Upper lobe of left lung (tissue), 6 donors: ENCODE measurements around the gene IFI27. TPM values are rescaled to one million over a fixed set of nuclear protein-coding genes. Genes with fewer than 3 reads are reported as not detected.

Experiments used
- ATAC-seq, 2 donors: fragments of 200-7000 bp; cut with Tn5 transposase; one replicate each; pipeline ENCODE4 v1.9.1; 2022; ENCODE audit warnings: mild to moderate bottlenecking in 2 of 2, moderate library complexity in 2 of 2; ENCODE audit not compliant: low FRiP score in 2 of 2
- DNase-seq, 2 donors: peaks; one replicate each; pipeline ENCODE4 v3.0.0-alpha.2; 2019 to 2020
- H3K27ac ChIP-seq, 4 donors: fragments of 200-600 bp; sonication (generic); one replicate each; pipeline ENCODE4 v1.5.1; 2016 to 2019
- H3K27me3 ChIP-seq, 4 donors: fragments of 200-600 bp; sonication (generic); one replicate each; pipeline ENCODE4 v1.5.1; 2017 to 2019
- H3K36me3 ChIP-seq, 4 donors: fragments of 200-600 bp; sonication (generic); one replicate each; pipeline ENCODE4 v1.5.1; 2016 to 2019
- H3K4me1 ChIP-seq, 4 donors: fragments of 200-600 bp; sonication (generic); one replicate each; pipeline ENCODE4 v1.5.1; 2018 to 2019
- H3K4me3 ChIP-seq, 4 donors: fragments of 200-600 bp; sonication (generic); one replicate each; pipeline ENCODE4 v1.5.1; 2017 to 2019; ENCODE audit warnings: mild to moderate bottlenecking in 2 of 4, moderate library complexity in 1 of 4
- H3K9me3 ChIP-seq, 4 donors: fragments of 200-600 bp; sonication (generic); one replicate each; pipeline ENCODE4 v1.5.1; 2018 to 2019
- CTCF ChIP-seq, 6 experiments: fragments of 450-650 bp in 4 of 6; fragments of 200-600 bp in 2 of 6; sonication (generic) in 2 of 6; IDR thresholded peaks; one replicate each; pipeline ENCODE4 v1.5.1; 2016 to 2019; ENCODE audit warnings: antibody characterized with exemption in 6 of 6
- EP300 ChIP-seq, 4 donors: sonication (generic); formaldehyde crosslinking; IDR thresholded peaks; one replicate each; pipeline ENCODE4 v1.5.1; 2017; ENCODE audit warnings: antibody characterized with exemption in 4 of 4, control low read depth in 2 of 4
- POLR2A ChIP-seq, 4 donors: fragments of 450-650 bp; IDR thresholded peaks; one replicate each; pipeline ENCODE4 v1.5.1; 2016 to 2017; ENCODE audit warnings: antibody characterized with exemption in 4 of 4, mild to moderate bottlenecking in 2 of 4
- POLR2AphosphoS5 ChIP-seq, 2 donors: sonication (generic); formaldehyde crosslinking; IDR thresholded peaks; one replicate each; pipeline ENCODE4 v1.5.1; 2017; ENCODE audit warnings: antibody characterized with exemption in 2 of 2
- WGBS, 2 donors: methylation state at CpG; one replicate each; pipeline ENCODE4 v1.1.5; 2017 to 2018; 5-methylcytosine and 5-hydroxymethylcytosine counted together
- total RNA-seq, 6 donors: library from RNA; depleted of rRNA in 4 of 6; stranded (reverse); fragments of >200 nt in 4 of 6; gene quantifications; one replicate each; pipeline versions ENCODE4 v1.1.0 to v1.2.1, GENCODE V29; 2016 to 2021
- donor health status: DM: no; HTN: no; CAD: no; lungs with moderate emphysema.
- donor health status: DM: no; HTN: yes; CAD: no; lungs with severe emphysema.

Gene IFI27
- total RNA-seq, 6 donors from 2014 or later: 210 to 729 (median 328) TPM

GRCh38 chr14:94113073-94113472 lies 2.5 kb downstream of the IFI27 start:
- Histone ChIP-seq H3K9me3 (no peaks in the 10 kb centered on the region), H3K4me1 (peaks cover 22 to 35% (median 24%) of the 10 kb centered on the region in 4 donors), H3K36me3 (peaks cover 0 to 11% (median 4%) of the 10 kb centered on the region in 4 donors), H3K27me3 (no peaks in the 10 kb centered on the region), H3K27ac (peak overlapping the region; percentile 85 to 93 (median 88)), H3K4me3 (peak overlapping the region in 3 of 4 donors; percentile 42 to 58 (median 54))
- TF ChIP-seq POLR2AphosphoS5 (IDR thresholded peaks at IDR 0.05) (no peak), EP300 (IDR thresholded peaks at IDR 0.05) (no peak), CTCF (IDR thresholded peaks at IDR 0.05) (no peak), POLR2A (IDR thresholded peaks at IDR 0.05) (no peak)
- no peak for ATAC-seq
- DNase-seq: no peak
- WGBS, 2 donors: 61 to 65% methylated on average over 7 of the region's 7 CpGs

DNA sequence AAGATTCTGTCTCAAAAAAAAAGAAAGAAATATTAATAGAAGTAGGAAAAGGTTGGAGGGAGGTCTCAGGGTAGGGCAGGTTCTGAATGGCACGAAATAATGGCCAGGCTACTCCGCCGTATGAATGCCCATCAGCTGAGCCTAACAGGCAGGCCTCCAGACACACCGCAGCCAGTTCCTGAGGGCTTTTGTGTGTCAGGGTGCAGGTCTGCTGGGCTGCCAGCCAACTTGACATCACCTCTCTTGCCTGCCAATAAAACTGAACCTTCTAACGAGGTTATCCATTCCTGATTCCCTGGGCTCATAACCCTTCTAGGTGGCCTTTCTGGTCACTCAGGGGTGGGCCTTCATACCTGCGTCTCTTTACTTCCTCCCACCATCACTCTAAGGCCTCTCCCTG lies 3.0 kb downstream of the IFI27 start:
- H3K27ac ChIP-seq: peak overlapping the region; percentile 85 to 93 (median 88)
- TF ChIP-seq CTCF (IDR thresholded peaks at IDR 0.05) (no peak), POLR2AphosphoS5 (IDR thresholded peaks at IDR 0.05) (no peak), EP300 (IDR thresholded peaks at IDR 0.05) (no peak), POLR2A (IDR thresholded peaks at IDR 0.05) (no peak)
- ATAC-seq (no peak), DNase-seq (no peak)
- no peaks in the 10 kb centered on the region for H3K27me3 ChIP-seq
- no peaks in the 10 kb centered on the region for H3K9me3 ChIP-seq
- 56 to 62% methylated on average over 6 of the region's 6 CpGs for WGBS, 2 donors
- peaks cover 0 to 11% (median 4%) of the 10 kb centered on the region in 4 donors for H3K36me3 ChIP-seq
- peaks cover 22 to 35% (median 24%) of the 10 kb centered on the region in 4 donors for H3K4me1 ChIP-seq
- peak overlapping the region in 3 of 4 donors; percentile 42 to 58 (median 54) for H3K4me3 ChIP-seq

DNA sequence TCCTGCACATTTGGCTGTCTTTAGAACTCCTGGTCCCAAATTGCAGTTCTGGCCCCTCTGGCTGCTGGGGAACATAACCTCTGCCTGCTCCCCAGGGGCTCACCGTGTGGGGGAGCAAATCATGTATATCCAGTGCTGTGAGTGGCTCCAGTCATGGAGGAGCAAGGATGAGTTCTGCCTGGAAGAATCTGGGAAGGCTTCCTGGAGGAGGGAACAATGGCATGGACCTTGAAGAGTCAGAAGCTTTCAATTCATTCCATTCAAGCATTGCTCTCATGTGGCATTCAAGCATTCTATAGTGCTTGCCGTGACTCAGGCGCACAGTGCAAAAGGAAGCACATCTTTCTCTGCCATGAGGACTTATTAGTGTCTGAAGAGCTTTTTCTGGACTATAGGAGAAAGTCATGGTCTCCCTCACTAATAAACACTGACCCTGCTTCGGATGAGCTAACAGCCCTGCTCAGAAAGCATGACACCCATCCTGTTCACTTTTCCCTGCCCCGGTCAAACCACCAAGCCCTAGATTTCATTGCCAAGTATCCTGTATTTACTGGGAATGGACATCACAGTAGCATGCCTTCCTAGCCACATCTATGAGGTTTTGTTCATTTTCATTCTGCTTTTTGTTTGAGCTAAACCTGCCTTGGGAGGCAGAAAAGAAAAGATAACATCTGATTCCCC lies 3.5 kb downstream of the IFI27 start:
- peaks cover 0 to 11% (median 4%) of the 10 kb centered on the region in 4 donors for H3K36me3 ChIP-seq
- TF ChIP-seq POLR2AphosphoS5 (IDR thresholded peaks at IDR 0.05): no peak
- H3K4me3 ChIP-seq: peak overlapping the region in 3 of 4 donors; percentile 42 to 58 (median 54)
- H3K9me3 ChIP-seq: no peaks in the 10 kb centered on the region
- peak overlapping the region; percentile 85 to 93 (median 88) for H3K27ac ChIP-seq
- DNase-seq (no peak), ATAC-seq (no peak)
- H3K4me1 ChIP-seq: peaks cover 22 to 35% (median 24%) of the 10 kb centered on the region in 4 donors
- WGBS, 2 donors: 66 to 72% methylated on average over 5 of the region's 5 CpGs
- H3K27me3 ChIP-seq: no peaks in the 10 kb centered on the region

DNA sequence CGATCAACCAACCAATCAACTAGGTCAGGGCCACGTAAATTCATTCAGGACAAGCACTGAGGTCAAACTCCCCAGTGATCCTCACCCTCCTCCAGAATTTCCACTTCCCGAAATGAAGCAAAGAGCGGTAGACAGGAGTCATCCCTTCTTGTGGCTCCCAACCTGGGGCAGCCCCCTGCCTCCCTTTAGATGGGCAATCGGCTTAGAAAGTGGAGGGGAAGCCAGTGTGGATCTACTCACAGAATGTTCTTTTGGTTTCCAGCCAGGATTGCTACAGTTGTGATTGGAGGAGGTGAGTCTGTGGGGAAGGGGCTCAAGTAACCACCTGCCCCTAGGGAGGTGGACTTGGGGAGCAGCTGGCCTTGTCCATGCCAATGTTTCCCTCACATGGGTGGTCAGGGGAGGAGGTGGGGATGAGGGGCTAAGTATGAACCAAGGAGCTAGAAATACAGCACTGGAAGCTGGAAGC lies 4.1 kb downstream of the IFI27 start:
- H3K4me3 ChIP-seq: peak overlapping the region in 2 of 4 donors; percentile 28 to 58
- H3K36me3 ChIP-seq: peaks cover 0 to 11% (median 4%) of the 10 kb centered on the region in 4 donors
- no peaks in the 10 kb centered on the region for H3K27me3 ChIP-seq
- no peak for TF ChIP-seq POLR2AphosphoS5 (IDR thresholded peaks at IDR 0.05)
- no peak for TF ChIP-seq CTCF (IDR thresholded peaks at IDR 0.05)
- no peak for TF ChIP-seq POLR2A (IDR thresholded peaks at IDR 0.05)
- no peak for TF ChIP-seq EP300 (IDR thresholded peaks at IDR 0.05)
- peaks cover 21 to 31% (median 22%) of the 10 kb centered on the region in 4 donors for H3K4me1 ChIP-seq
- H3K27ac ChIP-seq: peak overlapping the region; percentile 85 to 93 (median 88)
- no peak for DNase-seq
- ATAC-seq: no peak
- H3K9me3 ChIP-seq: peaks cover 0 to 5% (median 2%) of the 10 kb centered on the region in 4 donors
- 62 to 72% methylated on average over 5 of the region's 5 CpGs for WGBS, 2 donors

DNA sequence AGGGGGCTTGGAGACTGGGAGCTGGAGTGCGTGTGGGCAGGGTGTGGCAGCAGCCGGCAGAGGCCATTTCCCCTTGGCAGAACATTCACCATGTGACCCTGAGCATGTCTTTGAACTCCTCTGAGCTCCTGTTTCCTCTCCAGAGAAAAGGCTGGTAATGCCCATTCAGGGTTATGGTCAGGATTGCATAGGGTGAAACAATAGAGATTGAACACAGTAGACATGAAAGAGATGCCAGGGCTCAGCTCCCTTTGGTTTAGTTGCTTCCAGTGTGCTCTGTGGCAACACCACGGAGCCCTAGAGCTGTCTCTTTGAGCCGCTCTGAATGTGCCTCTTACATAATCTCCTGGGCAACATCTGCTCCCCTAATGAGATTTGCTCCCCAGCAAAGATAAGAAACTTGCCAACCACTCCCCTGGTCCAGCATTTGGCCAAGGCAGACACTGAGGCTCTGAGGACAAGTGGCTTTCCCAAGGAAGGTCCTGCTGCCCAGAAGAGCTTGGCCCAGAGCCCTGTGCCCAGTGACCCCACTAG lies 4.6 kb downstream of the IFI27 start:
- Histone ChIP-seq H3K4me1 (peaks cover 16 to 26% (median 18%) of the 10 kb centered on the region in 4 donors), H3K27me3 (no peaks in the 10 kb centered on the region), H3K4me3 (peak overlapping the region in 2 of 4 donors; percentile 28 to 58), H3K9me3 (peaks cover 0 to 6% (median 4%) of the 10 kb centered on the region in 4 donors), H3K36me3 (peaks cover 0 to 11% (median 4%) of the 10 kb centered on the region in 4 donors), H3K27ac (peak overlapping the region; percentile 85 to 93 (median 88))
- ATAC-seq (peak in 1 of 2 donors; percentile 36), DNase-seq (peak; percentile 25 to 52)
- WGBS, 2 donors: 0 to 25% methylated on average over 2 to 4 of the region's 4 CpGs
- TF ChIP-seq EP300 (IDR thresholded peaks at IDR 0.05) (peak in 1 of 4 donors; percentile 17), CTCF (IDR thresholded peaks at IDR 0.05) (no peak), POLR2A (IDR thresholded peaks at IDR 0.05) (peak in 1 of 4 donors; percentile 22), POLR2AphosphoS5 (IDR thresholded peaks at IDR 0.05) (peak in 1 of 2 donors; percentile 71)
